Measurements from ENCODE around the gene DOK4. TPM values are rescaled to one million over a fixed set of nuclear protein-coding genes. Genes with fewer than 3 reads are reported as not detected.

DOK4 gene
- total and polyA plus RNA-seq, 2 of the 8 experiments (the other 6 are each of a cell fraction or from before 2014, with no cell fraction given): 24.0 to 28.9 TPM

- no peak for TF ChIP-seq CHD7 (IDR thresholded peaks at IDR 0.05; ENCODE audit: insufficient replicate concordance, low read length)
- TF ChIP-seq ASH2L (IDR thresholded peaks at IDR 0.05; ENCODE audit: low read length): no peak
- TF ChIP-seq KDM4A (IDR thresholded peaks at IDR 0.05; ENCODE audit: low read depth, low read length, severe bottlenecking): no peak
- TF ChIP-seq EP300 (IDR thresholded peaks at IDR 0.05; ENCODE audit: borderline replicate concordance in 1 of 2, low read depth in 2 of 2, low read length in 2 of 2): no peak
- TF ChIP-seq POLR2AphosphoS5 (IDR thresholded peaks at IDR 0.05; ENCODE audit: low read depth, low read length): no peak
- no peak for TF ChIP-seq SRF (IDR thresholded peaks at IDR 0.05; ENCODE audit: low read depth, low read length)
- TF ChIP-seq TAF7 (optimal IDR thresholded peaks at IDR 0.05; ENCODE audit: borderline replicate concordance, low read depth, low read length): no peak
- no peak for TF ChIP-seq RAD21 (IDR thresholded peaks at IDR 0.05 in 1 of 2, conservative IDR thresholded peaks at IDR 0.05 in 1 of 2; ENCODE audit: low read depth in 2 of 2, low read length in 2 of 2)
Measured at GRCh38 chr16:57512296-57513001, 26.2 kb upstream of the DOK4 start (continued).

Measured in H1 (cell line).